Measurements from ENCODE around the gene BIK.

DNA sequence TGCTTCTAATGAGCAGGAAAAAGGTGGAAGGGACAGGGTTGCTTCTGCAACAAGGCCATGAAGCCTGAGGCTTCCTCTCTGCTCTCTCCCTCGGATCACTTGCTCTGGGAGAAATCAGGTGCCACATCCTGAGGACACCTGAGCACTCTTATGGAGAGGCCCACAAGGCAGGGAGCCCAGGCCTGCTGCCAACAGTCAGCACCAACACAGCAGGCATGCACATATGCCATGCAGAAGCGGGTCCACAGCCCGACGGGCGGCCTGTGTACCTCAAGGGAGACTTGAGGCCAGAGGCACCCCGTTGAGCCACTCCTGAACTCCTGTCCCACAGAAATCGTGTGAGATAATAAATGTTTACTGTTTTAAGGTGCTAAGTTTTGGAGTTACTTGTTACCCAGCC is 66.9 kb downstream of the BIK start:
- TF ChIP-seq EP300 (IDR thresholded peaks at IDR 0.05) (no peak), POLR2AphosphoS5 (IDR thresholded peaks at IDR 0.05) (no peak)
- TF ChIP-seq, protein P1, sequence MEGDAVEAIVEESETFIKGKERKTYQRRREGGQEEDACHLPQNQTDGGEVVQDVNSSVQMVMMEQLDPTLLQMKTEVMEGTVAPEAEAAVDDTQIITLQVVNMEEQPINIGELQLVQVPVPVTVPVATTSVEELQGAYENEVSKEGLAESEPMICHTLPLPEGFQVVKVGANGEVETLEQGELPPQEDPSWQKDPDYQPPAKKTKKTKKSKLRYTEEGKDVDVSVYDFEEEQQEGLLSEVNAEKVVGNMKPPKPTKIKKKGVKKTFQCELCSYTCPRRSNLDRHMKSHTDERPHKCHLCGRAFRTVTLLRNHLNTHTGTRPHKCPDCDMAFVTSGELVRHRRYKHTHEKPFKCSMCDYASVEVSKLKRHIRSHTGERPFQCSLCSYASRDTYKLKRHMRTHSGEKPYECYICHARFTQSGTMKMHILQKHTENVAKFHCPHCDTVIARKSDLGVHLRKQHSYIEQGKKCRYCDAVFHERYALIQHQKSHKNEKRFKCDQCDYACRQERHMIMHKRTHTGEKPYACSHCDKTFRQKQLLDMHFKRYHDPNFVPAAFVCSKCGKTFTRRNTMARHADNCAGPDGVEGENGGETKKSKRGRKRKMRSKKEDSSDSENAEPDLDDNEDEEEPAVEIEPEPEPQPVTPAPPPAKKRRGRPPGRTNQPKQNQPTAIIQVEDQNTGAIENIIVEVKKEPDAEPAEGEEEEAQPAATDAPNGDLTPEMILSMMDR (IDR thresholded peaks at IDR 0.05), result no peak
